ENCODE data around the gene PIK3CD.

The PIK3CD gene

GRCh38 chr1:9731561-9731960 lies 80.0 kb downstream of the PIK3CD start:
- no peak for DNase-seq (ENCODE audit: low read depth, low spot score)
- in situ Hi-C loops (cut with HindIII; ENCODE audit: low sequenced_read_pairs), result no loop called here
- no peak overlapping the region for H3K4me3 ChIP-seq (ENCODE audit: low read depth, low read length)
- no peak for TF ChIP-seq CTCF (IDR thresholded peaks at IDR 0.05; ENCODE audit: low read depth, low read length)

- in situ Hi-C loops (cut with HindIII; ENCODE audit: low sequenced_read_pairs), result no loop called here
- no peak for TF ChIP-seq CTCF (IDR thresholded peaks at IDR 0.05; ENCODE audit: low read depth, low read length)
- H3K4me3 ChIP-seq (ENCODE audit: low read depth, low read length), result no peak overlapping the region
- DNase-seq (ENCODE audit: low read depth, low spot score), result no peak
These were observed 80.8 kb downstream of the PIK3CD start for GRCh38 chr1:9732123-9732971.

- DNase-seq (ENCODE audit: low read depth, low spot score), result no peak
- in situ Hi-C loops (cut with HindIII; ENCODE audit: low sequenced_read_pairs), result no loop called here
- H3K4me3 ChIP-seq (ENCODE audit: low read depth, low read length), result no peak overlapping the region
- no peak for TF ChIP-seq CTCF (IDR thresholded peaks at IDR 0.05; ENCODE audit: low read depth, low read length)
These were observed 81.7 kb downstream of the PIK3CD start for GRCh38 chr1:9733160-9733789.

- no peak for DNase-seq (ENCODE audit: low read depth, low spot score)
- in situ Hi-C loops (cut with HindIII; ENCODE audit: low sequenced_read_pairs), result no loop called here
- no peak for TF ChIP-seq CTCF (IDR thresholded peaks at IDR 0.05; ENCODE audit: low read depth, low read length)
- no peak overlapping the region for H3K4me3 ChIP-seq (ENCODE audit: low read depth, low read length)
These were observed 84.3 kb downstream of the PIK3CD start for GRCh38 chr1:9735800-9736199.

- in situ Hi-C loops (cut with HindIII; ENCODE audit: low sequenced_read_pairs), result no loop called here
- H3K4me3 ChIP-seq (ENCODE audit: low read depth, low read length), result no peak overlapping the region
- DNase-seq (ENCODE audit: low read depth, low spot score), result no peak
- no peak for TF ChIP-seq CTCF (IDR thresholded peaks at IDR 0.05; ENCODE audit: low read depth, low read length)
These were observed 84.7 kb downstream of the PIK3CD start for GRCh38 chr1:9736241-9736640.

GRCh38 chr1:9737057-9737456 lies 85.5 kb downstream of the PIK3CD start:
- DNase-seq (ENCODE audit: low read depth, low spot score), result no peak
- in situ Hi-C loops (cut with HindIII; ENCODE audit: low sequenced_read_pairs), result no loop called here
- TF ChIP-seq CTCF (IDR thresholded peaks at IDR 0.05; ENCODE audit: low read depth, low read length), result no peak
- H3K4me3 ChIP-seq (ENCODE audit: low read depth, low read length), result no peak overlapping the region
